A673 (cell line): ENCODE data around the gene PHETA2. TPM values are rescaled to one million over a fixed set of nuclear protein-coding genes. Genes with fewer than 3 reads are reported as not detected.
"Not testable (repeated sequence)": the region's sequence is repeated elsewhere in the genome, so short reads cannot be mapped to it uniquely, and the experiment has no call there.

Experiments used
- BruUV-seq: library from RNA; stranded (reverse); fragments of 400-500 nt; replicated peaks from 2 replicates; lab custom pipeline; 2021; lab: Mats Ljungman, UMichigan
- CTCF ChIA-PET: fragments of 300-600 bp; sonication (Branson Sonifier 250); formaldehyde crosslinking; loops from one replicate; lab custom pipeline; 2022; ENCODE audit warnings: antibody characterized with exemption; lab: Charles Lee
- POLR2A ChIA-PET: fragments of 300-600 bp; sonication (Branson Sonifier 250); formaldehyde crosslinking; loops from one replicate; lab custom pipeline; 2022; ENCODE audit warnings: antibody characterized with exemption; ENCODE audit not compliant: low non-redundant PET; lab: Charles Lee
- DNase-seq: peaks from one replicate; pipeline ENCODE4 v3.0.0-alpha.2; 2015; ENCODE audit warnings: low spot score
- H3K27ac ChIP-seq: fragments of 200-600 bp; sonication (generic); 2 replicates; pipeline ENCODE4 v1.5.1; 2016; ENCODE audit warnings: mixed run types, low read depth, mild to moderate bottlenecking, mixed read lengths, antibody characterized with exemption, low read length; ENCODE audit not compliant: poor library complexity, severe bottlenecking
- H3K27me3 ChIP-seq: fragments of 200-600 bp; sonication (generic); replicated peaks from 2 replicates; pipeline ENCODE4 v1.6.1; 2017; ENCODE audit warnings: mixed run types, low read depth, mild to moderate bottlenecking, mixed read lengths, antibody characterized with exemption, low read length; ENCODE audit not compliant: insufficient read depth, poor library complexity
- H3K36me3 ChIP-seq: fragments of 200-600 bp; sonication (generic); 2 replicates; pipeline ENCODE4 v1.6.1; 2016; ENCODE audit warnings: mixed run types, mild to moderate bottlenecking, mixed read lengths, antibody characterized with exemption, low read length; ENCODE audit not compliant: insufficient read depth, poor library complexity, severe bottlenecking
- H3K4me1 ChIP-seq: fragments of 200-600 bp; sonication (generic); 2 replicates; pipeline ENCODE4 v1.6.1; 2017; ENCODE audit warnings: mixed run types, mild to moderate bottlenecking, mixed read lengths, antibody characterized with exemption, low read length; ENCODE audit not compliant: insufficient read depth, poor library complexity, severe bottlenecking
- H3K4me3 ChIP-seq: fragments of 200-600 bp; sonication (generic); 2 replicates; pipeline ENCODE4 v1.5.1; 2016; ENCODE audit warnings: low read depth, mixed run types, mild to moderate bottlenecking, mixed read lengths, low read length; ENCODE audit not compliant: poor library complexity, severe bottlenecking
- H3K9me3 ChIP-seq: fragments of 200-600 bp; sonication (generic); 2 replicates; pipeline ENCODE4 v1.6.1; 2016; ENCODE audit warnings: mixed run types, low read depth, mild to moderate bottlenecking, mixed read lengths, antibody characterized with exemption, low read length; ENCODE audit not compliant: poor library complexity, severe bottlenecking
- CTCF ChIP-seq: fragments of 300-800, 200-600 bp; sonication (generic); conservative IDR thresholded peaks from 2 replicates; pipeline ENCODE4 v1.5.1; 2017; ENCODE audit warnings: low read depth, mild to moderate bottlenecking, antibody characterized with exemption, low read length, moderate library complexity, mixed read lengths
- EZH2 ChIP-seq: fragments of 200-600 bp; sonication (generic); IDR thresholded peaks from 2 replicates; pipeline ENCODE4 v1.6.1; 2017; ENCODE audit warnings: borderline replicate concordance, low read depth, mild to moderate bottlenecking, mixed read lengths, antibody characterized with exemption, low read length; ENCODE audit not compliant: poor library complexity, severe bottlenecking
- intact Hi-C: fragments of 100-400 bp; cut with micrococcal nuclease; formaldehyde crosslinking; loops from one replicate; pipeline ENCODE4 v1.10.0; 2022; ENCODE audit not compliant: unreplicated experiment
- total RNA-seq: library from RNA; stranded (reverse); gene quantifications from 2 replicates; pipeline ENCODE4 v1.2.3, GENCODE V29; 2021

PHETA2 gene
- total RNA-seq, 1 experiment from 2014 or later = 0.97 TPM

GRCh38 chr22:42111798-42112197 lies 37.8 kb downstream of the PHETA2 start:
- 0 out of 2 replicates have a peak, but pooled peaks have one; percentile 17 for TF ChIP-seq CTCF
- no peak for TF ChIP-seq EZH2
- Histone ChIP-seq H3K4me1 (peaks cover 9% of the 10 kb centered on the region), H3K27me3 (no peaks in the 10 kb centered on the region), H3K27ac (no peak overlapping the region), H3K9me3 (peaks cover 9% of the 10 kb centered on the region), H3K36me3 (no peaks in the 10 kb centered on the region), H3K4me3 (no peak overlapping the region)
- POLR2A ChIA-PET = no interaction called here
- BruUV-seq = no TSS peak
- intact Hi-C loops = loop anchor here (2.0 to 5.0 kb wide), 2 partner anchors 145 to 289 kb away; no protein-coding TSS in a partner anchor
- peak; percentile 43 for DNase-seq
- CTCF ChIA-PET = interaction anchor here (1.5 kb wide), 1 partner anchor 415 kb away, joined by 7 read pairs; no protein-coding TSS in a partner anchor

DNA sequence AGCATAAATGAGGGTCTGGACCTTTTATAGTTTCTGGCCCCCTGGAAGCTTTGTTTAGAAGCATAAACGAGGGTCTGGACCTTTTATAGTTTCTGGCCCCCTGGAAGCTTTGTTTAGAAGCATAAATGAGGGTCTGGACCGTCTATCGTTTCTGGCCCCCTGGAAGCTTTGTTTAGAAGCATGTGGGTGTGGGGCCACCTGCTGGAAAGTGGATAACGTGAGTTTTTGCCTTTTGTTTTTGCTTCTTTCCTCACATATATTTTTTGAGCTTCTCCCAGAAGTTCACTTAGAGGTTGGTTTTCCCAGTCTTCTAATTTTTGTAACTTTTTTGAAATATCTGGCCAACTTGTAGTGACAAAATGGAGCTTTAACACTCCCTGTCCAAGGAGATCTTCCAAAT lies 38.7 kb downstream of the PHETA2 start:
- CTCF ChIA-PET = interaction anchor here (0.5 to 1.5 kb wide), 6 partner anchors 22 to 445 kb away, joined by 3 to 10 read pairs (median 6); partner anchors contain the start of gene NDUFA6
- H3K9me3 ChIP-seq, BruUV-seq, H3K4me1 ChIP-seq, POLR2A ChIA-PET, H3K4me3 ChIP-seq, H3K36me3 ChIP-seq, H3K27ac ChIP-seq, H3K27me3 ChIP-seq: not testable (repeated sequence)
- peak; percentile 40 for TF ChIP-seq CTCF
- intact Hi-C loops = loop anchor here (2.0 to 5.0 kb wide), 2 partner anchors 146 to 290 kb away; no protein-coding TSS in a partner anchor
- peak; percentile 64 for DNase-seq

DNA sequence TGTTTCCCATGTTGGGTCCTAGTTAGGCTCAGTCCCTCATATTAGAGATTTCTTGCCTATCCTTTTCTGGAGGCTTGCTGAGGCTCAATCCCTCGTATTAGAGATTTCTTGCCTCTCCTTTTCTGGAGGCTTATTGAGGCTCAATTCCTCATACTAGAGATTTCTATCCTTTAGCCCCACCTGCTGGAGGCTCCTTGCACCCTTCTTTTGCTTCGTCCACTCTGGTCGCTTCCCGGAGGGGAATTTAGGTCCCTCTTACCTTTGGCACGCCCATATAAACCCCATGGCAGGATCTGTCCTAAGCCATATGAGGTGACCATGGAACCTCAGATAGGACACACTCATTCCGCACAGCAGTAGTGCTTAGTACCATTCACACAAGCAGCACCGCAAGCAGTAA lies 40.7 kb downstream of the PHETA2 start:
- H3K4me3 ChIP-seq = no peak overlapping the region
- no peaks in the 10 kb centered on the region for H3K36me3 ChIP-seq
- CTCF ChIA-PET = no interaction called here
- TF ChIP-seq CTCF (peak; percentile 48), EZH2 (no peak)
- H3K27ac ChIP-seq = no peak overlapping the region
- no TSS peak for BruUV-seq
- intact Hi-C loops = loop anchor here (5.0 kb wide), 1 partner anchor 292 kb away; no protein-coding TSS in a partner anchor
- H3K9me3 ChIP-seq = peaks cover 9% of the 10 kb centered on the region
- no peaks in the 10 kb centered on the region for H3K27me3 ChIP-seq
- POLR2A ChIA-PET = no interaction called here
- peak; percentile 50 for DNase-seq
- peaks cover 9% of the 10 kb centered on the region for H3K4me1 ChIP-seq

DNA sequence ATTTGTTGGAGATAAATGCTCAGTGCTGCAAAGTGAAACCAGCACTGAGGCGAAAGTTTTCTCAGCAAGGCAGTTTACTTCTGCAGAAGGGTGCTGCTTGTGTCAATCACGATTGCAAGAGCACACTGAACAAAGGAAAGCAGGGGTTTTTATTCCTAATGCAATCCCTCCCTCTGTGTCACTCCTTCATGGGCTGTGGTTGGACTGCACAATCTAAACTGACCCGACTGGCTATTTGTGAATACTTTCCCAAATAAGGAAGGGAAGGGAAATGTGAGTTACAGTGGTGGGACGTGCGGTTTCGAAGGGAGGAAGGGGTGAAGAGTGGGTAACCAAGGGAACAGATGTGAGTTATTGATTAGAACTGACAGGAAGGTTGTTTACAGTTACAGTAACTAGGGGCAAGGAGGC lies 41.4 kb downstream of the PHETA2 start:
- H3K4me1 ChIP-seq, intact Hi-C loops, CTCF ChIA-PET, H3K4me3 ChIP-seq, H3K36me3 ChIP-seq, POLR2A ChIA-PET, H3K27ac ChIP-seq, H3K27me3 ChIP-seq, BruUV-seq, DNase-seq, H3K9me3 ChIP-seq: not testable (repeated sequence)
